Measurements from ENCODE around the gene NET1.

DNA sequence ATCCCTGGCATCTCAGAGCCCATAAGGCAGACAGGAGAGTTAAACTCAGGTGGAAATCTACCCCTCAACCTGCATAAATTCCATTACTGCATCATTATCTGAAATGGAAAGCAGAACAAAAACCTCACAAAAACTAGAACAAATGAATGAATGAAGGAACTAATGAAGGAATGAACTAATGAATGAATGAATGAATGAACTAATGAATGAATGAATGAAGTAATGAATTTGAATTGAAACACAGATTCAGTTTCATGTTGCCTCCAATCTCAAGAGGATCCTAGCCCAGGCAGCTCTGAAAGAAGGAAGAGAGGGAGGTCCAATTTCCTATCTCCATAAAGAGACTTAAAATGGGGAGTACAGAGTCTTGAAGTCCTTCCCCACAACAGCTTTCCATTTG, 49.5 kb upstream of the NET1 start:
- TF ChIP-seq, protein P1, sequence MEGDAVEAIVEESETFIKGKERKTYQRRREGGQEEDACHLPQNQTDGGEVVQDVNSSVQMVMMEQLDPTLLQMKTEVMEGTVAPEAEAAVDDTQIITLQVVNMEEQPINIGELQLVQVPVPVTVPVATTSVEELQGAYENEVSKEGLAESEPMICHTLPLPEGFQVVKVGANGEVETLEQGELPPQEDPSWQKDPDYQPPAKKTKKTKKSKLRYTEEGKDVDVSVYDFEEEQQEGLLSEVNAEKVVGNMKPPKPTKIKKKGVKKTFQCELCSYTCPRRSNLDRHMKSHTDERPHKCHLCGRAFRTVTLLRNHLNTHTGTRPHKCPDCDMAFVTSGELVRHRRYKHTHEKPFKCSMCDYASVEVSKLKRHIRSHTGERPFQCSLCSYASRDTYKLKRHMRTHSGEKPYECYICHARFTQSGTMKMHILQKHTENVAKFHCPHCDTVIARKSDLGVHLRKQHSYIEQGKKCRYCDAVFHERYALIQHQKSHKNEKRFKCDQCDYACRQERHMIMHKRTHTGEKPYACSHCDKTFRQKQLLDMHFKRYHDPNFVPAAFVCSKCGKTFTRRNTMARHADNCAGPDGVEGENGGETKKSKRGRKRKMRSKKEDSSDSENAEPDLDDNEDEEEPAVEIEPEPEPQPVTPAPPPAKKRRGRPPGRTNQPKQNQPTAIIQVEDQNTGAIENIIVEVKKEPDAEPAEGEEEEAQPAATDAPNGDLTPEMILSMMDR (IDR thresholded peaks at IDR 0.05; ENCODE audit: low read length) = no peak
- no peak for TF ChIP-seq EZH2 (IDR thresholded peaks at IDR 0.05; ENCODE audit: borderline replicate concordance, low read length)

Data from OCI-LY1 (cell line).